Fibroblast of villous mesenchyme (primary cell): ENCODE measurements around the gene PPP2R2D. TPM values are rescaled to one million over a fixed set of nuclear protein-coding genes. Genes with fewer than 3 reads are reported as not detected.

Experiments used
- DNase-seq: peaks from one replicate; pipeline ENCODE4 v3.0.0-alpha.2; 2010; ENCODE audit warnings: low read depth
- H3K4me3 ChIP-seq: 2 replicates; pipeline ENCODE4 v1.5.1; 2011; ENCODE audit warnings: low read depth, mild to moderate bottlenecking, low read length
- CTCF ChIP-seq: IDR thresholded peaks from 2 replicates; pipeline ENCODE4 v1.5.1; 2012; ENCODE audit warnings: low read depth, mild to moderate bottlenecking, low read length; ENCODE audit not compliant: insufficient read depth
- total RNA-seq: library from RNA; depleted of rRNA; stranded (reverse); fragments of >200 nt; gene quantifications from 2 replicates; pipeline ENCODE4 v1.2.3, GENCODE V29; 2012

The PPP2R2D gene
- total RNA-seq, 1 donor: 30.7 TPM

- DNase-seq: no peak
- no peak for TF ChIP-seq CTCF
These were observed 31.2 kb downstream of the PPP2R2D start for GRCh38 chr10:131931981-131932380.

GRCh38 chr10:131933016-131933695 lies 32.3 kb downstream of the PPP2R2D start:
- DNase-seq: no peak
- TF ChIP-seq CTCF: no peak
- no peak overlapping the region for H3K4me3 ChIP-seq

More at GRCh38 chr10:131931981-131932380, 31.2 kb downstream of the PPP2R2D start:
- H3K4me3 ChIP-seq: no peak overlapping the region

- H3K4me3 ChIP-seq: no peak overlapping the region
- no peak for TF ChIP-seq CTCF
- DNase-seq: no peak
These were observed 32.9 kb downstream of the PPP2R2D start for GRCh38 chr10:131933696-131934086.

GRCh38 chr10:131934769-131935168 lies 34.0 kb downstream of the PPP2R2D start:
- no peak overlapping the region for H3K4me3 ChIP-seq
- no peak for TF ChIP-seq CTCF
- DNase-seq: no peak

- H3K4me3 ChIP-seq: no peak overlapping the region
- TF ChIP-seq CTCF: no peak
- no peak for DNase-seq
These were observed 34.5 kb downstream of the PPP2R2D start for GRCh38 chr10:131935260-131935659.

GRCh38 chr10:131936294-131936693 lies 35.5 kb downstream of the PPP2R2D start:
- no peak for TF ChIP-seq CTCF
- no peak overlapping the region for H3K4me3 ChIP-seq
- no peak for DNase-seq

GRCh38 chr10:131936736-131937135 lies 35.9 kb downstream of the PPP2R2D start:
- DNase-seq: no peak
- no peak overlapping the region for H3K4me3 ChIP-seq
- TF ChIP-seq CTCF: no peak
